H9 (cell line): ENCODE data around the gene CRELD2. TPM values are rescaled to one million over a fixed set of nuclear protein-coding genes. Genes with fewer than 3 reads are reported as not detected.

Source experiments
- DNase-seq: peaks from one replicate; pipeline ENCODE4 v3.0.0-alpha.2; 2017
- H2AFZ ChIP-seq: one replicate; pipeline ENCODE4 v1.6.1; 2013; ENCODE audit warnings: mild to moderate bottlenecking, low read length, control low read depth, moderate library complexity
- H2AK5ac ChIP-seq: 2 replicates; pipeline ENCODE4 v1.6.1; 2013; ENCODE audit warnings: low read length, control low read depth, mixed read lengths; ENCODE audit not compliant: insufficient read length
- H2BK120ac ChIP-seq: one replicate; pipeline ENCODE4 v1.6.1; 2013; ENCODE audit warnings: low read depth, mild to moderate bottlenecking, low read length, control low read depth, inconsistent platforms; ENCODE audit not compliant: poor library complexity, severe bottlenecking
- H2BK12ac ChIP-seq: 2 replicates; pipeline ENCODE4 v1.6.1; 2013; ENCODE audit warnings: low read length, control low read depth, mixed read lengths, low read depth; ENCODE audit not compliant: insufficient read length
- H2BK15ac ChIP-seq: 2 replicates; pipeline ENCODE4 v1.6.1; 2013; ENCODE audit warnings: low read depth, low read length, control low read depth
- H2BK20ac ChIP-seq: one replicate; pipeline ENCODE4 v1.6.1; 2013; ENCODE audit warnings: low read depth, mild to moderate bottlenecking, low read length, control low read depth, inconsistent platforms; ENCODE audit not compliant: poor library complexity, severe bottlenecking
- H2BK5ac ChIP-seq: 2 replicates; pipeline ENCODE4 v1.6.1; 2013; ENCODE audit warnings: low read length, control low read depth, mixed read lengths; ENCODE audit not compliant: insufficient read length
- H3K14ac ChIP-seq: 2 replicates; pipeline ENCODE4 v1.6.1; 2013; ENCODE audit warnings: low read length, control low read depth; ENCODE audit not compliant: insufficient read depth
- H3K18ac ChIP-seq: 2 replicates; pipeline ENCODE4 v1.6.1; 2013; ENCODE audit warnings: low read depth, mild to moderate bottlenecking, mixed read lengths, low read length, control low read depth; ENCODE audit not compliant: insufficient read length
- H3K23ac ChIP-seq: 2 replicates; pipeline ENCODE4 v1.6.1; 2013; ENCODE audit warnings: low read length, control low read depth, mixed read lengths, low read depth; ENCODE audit not compliant: insufficient read length
- H3K23me2 ChIP-seq: 2 replicates; pipeline ENCODE4 v1.6.1; 2013; ENCODE audit warnings: low read depth, mild to moderate bottlenecking, mixed read lengths, low read length, control low read depth; ENCODE audit not compliant: insufficient read length, poor library complexity, severe bottlenecking
- H3K27ac ChIP-seq: 2 replicates; pipeline ENCODE4 v1.5.1; 2013; ENCODE audit warnings: low read length, control low read depth, mixed read lengths, low read depth; ENCODE audit not compliant: insufficient read length
- H3K27me3 ChIP-seq: 2 replicates; pipeline ENCODE4 v1.6.1; 2013; ENCODE audit warnings: low read length, control low read depth, inconsistent platforms; ENCODE audit not compliant: insufficient read depth
- H3K4ac ChIP-seq: 2 replicates; pipeline ENCODE4 v1.6.1; 2013; ENCODE audit warnings: low read depth, mild to moderate bottlenecking, control low read depth, inconsistent platforms, low read length, moderate library complexity
- H3K4me1 ChIP-seq: 2 replicates; pipeline ENCODE4 v1.6.1; 2013; ENCODE audit warnings: low read length, control low read depth, inconsistent platforms; ENCODE audit not compliant: insufficient read depth
- H3K4me2 ChIP-seq: 2 replicates; pipeline ENCODE4 v1.6.1; 2013; ENCODE audit warnings: low read length, control low read depth, mixed read lengths; ENCODE audit not compliant: insufficient read length, insufficient read depth
- H3K56ac ChIP-seq: 2 replicates; pipeline ENCODE4 v1.6.1; 2013; ENCODE audit warnings: low read depth, mild to moderate bottlenecking, mixed read lengths, low read length, control low read depth; ENCODE audit not compliant: insufficient read length
- H3K79me1 ChIP-seq: 2 replicates; pipeline ENCODE4 v1.6.1; 2013; ENCODE audit warnings: low read depth, mild to moderate bottlenecking, moderate library complexity, low read length, control low read depth, inconsistent platforms; ENCODE audit not compliant: insufficient read depth, poor library complexity, severe bottlenecking
- H3K79me2 ChIP-seq: 2 replicates; pipeline ENCODE4 v1.6.1; 2013; ENCODE audit warnings: low read length, control low read depth, inconsistent platforms; ENCODE audit not compliant: insufficient read depth
- H3K9ac ChIP-seq: 2 replicates; pipeline ENCODE4 v1.6.1; 2013; ENCODE audit warnings: low read length, control low read depth, mixed read lengths; ENCODE audit not compliant: insufficient read length; ENCODE audit errors: extremely low read depth
- H3K9me3 ChIP-seq: one replicate; pipeline ENCODE4 v1.6.1; 2013; ENCODE audit warnings: low read depth, low read length, inconsistent platforms; ENCODE audit not compliant: control insufficient read depth
- H3T11ph ChIP-seq: one replicate; pipeline ENCODE4 v1.6.1; 2013; ENCODE audit warnings: mild to moderate bottlenecking, low read length, control low read depth, inconsistent platforms
- H4K20me1 ChIP-seq: one replicate; pipeline ENCODE4 v1.6.1; 2013; ENCODE audit not compliant: control insufficient read depth, insufficient read length, insufficient read depth
- H4K5ac ChIP-seq: 2 replicates; pipeline ENCODE4 v1.6.1; 2013; ENCODE audit warnings: low read depth, mild to moderate bottlenecking, mixed read lengths, low read length, control low read depth; ENCODE audit not compliant: insufficient read length
- H4K8ac ChIP-seq: replicated peaks from 2 replicates; pipeline ENCODE4 v1.6.1; 2013; ENCODE audit warnings: low read length, control low read depth, mixed read lengths, low read depth; ENCODE audit not compliant: insufficient read length
- H4K91ac ChIP-seq: 2 replicates; pipeline ENCODE4 v1.6.1; 2013; ENCODE audit warnings: low read depth, mild to moderate bottlenecking, moderate library complexity, mixed read lengths, low read length, control low read depth; ENCODE audit not compliant: insufficient read length
- H3K27ac Mint-ChIP-seq, 3 experiments: 2 replicates in 2 of 3; 3 replicates in 1 of 3; pipeline ENCODE4 v1.8.0; 2020 to 2021; ENCODE audit warnings: mixed read lengths in 3 of 3, mild to moderate bottlenecking in 1 of 3, moderate library complexity in 1 of 3
- H3K27me3 Mint-ChIP-seq: 2 replicates; pipeline ENCODE4 v1.8.0; 2021; ENCODE audit warnings: low read depth, mild to moderate bottlenecking, moderate library complexity, mixed read lengths
- H3K36me3 Mint-ChIP-seq, 3 experiments: 2 replicates in 2 of 3; 3 replicates in 1 of 3; pipeline ENCODE4 v1.8.0; 2020 to 2021; ENCODE audit warnings: low read depth in 3 of 3, mixed read lengths in 3 of 3; ENCODE audit not compliant: insufficient read depth in 1 of 3
- H3K4me1 Mint-ChIP-seq, 2 experiments: 2 replicates each; pipeline ENCODE4 v1.8.0; 2020; ENCODE audit warnings: mixed read lengths in 2 of 2
- H3K4me3 Mint-ChIP-seq, 2 experiments: 2 replicates in 1 of 2; 3 replicates in 1 of 2; pipeline ENCODE4 v1.8.0; 2020 to 2021; ENCODE audit warnings: mild to moderate bottlenecking in 2 of 2, mixed read lengths in 2 of 2, moderate library complexity in 1 of 2
- H3K9me3 Mint-ChIP-seq, 2 experiments: 2 replicates in 1 of 2; 3 replicates in 1 of 2; pipeline ENCODE4 v1.8.0; 2020; ENCODE audit warnings: mild to moderate bottlenecking in 2 of 2, mixed read lengths in 2 of 2, moderate library complexity in 1 of 2
- CTCF ChIP-seq: fragments of 200-600 bp; sonication (generic); conservative IDR thresholded peaks from 3 replicates; pipeline ENCODE4 v1.8.0; 2021; ENCODE audit warnings: antibody characterized with exemption, mild to moderate bottlenecking
- whole genome bisulfite sequencing: extraction: QIAGEN DNeasy Blood & Tissue Kit; methylation state at CpG from one replicate; pipeline ENCODE4 v1.1.7; 2013; ENCODE audit warnings: missing lambda C conversion rate, low lambda C conversion rate, mixed read lengths; ENCODE audit not compliant: insufficient read length; ENCODE audit errors: extremely low coverage; 5-methylcytosine and 5-hydroxymethylcytosine counted together
- total RNA-seq: library from RNA; stranded (reverse); gene quantifications from 2 replicates; pipeline ENCODE4 v1.2.1, GENCODE V29; 2021

Gene CRELD2
- total RNA-seq, 1 experiment from 2014 or later = 34.7 TPM

GRCh38 chr22:49966774-49967705 is 48.6 kb downstream of the CRELD2 start:
- Histone ChIP-seq H3K14ac (no peak overlapping the region), H3K9ac (no peak overlapping the region), H3T11ph (no peak overlapping the region), H3K23me2 (no peaks in the 10 kb centered on the region), H3K79me1 (peaks cover 6% of the 10 kb centered on the region), H3K79me2 (peaks cover 3% of the 10 kb centered on the region; the same call in 1 of the 2 replicates), H4K8ac (no peak overlapping the region), H4K5ac (no peak overlapping the region), H3K4me2 (no peak overlapping the region), H2BK15ac (no peak overlapping the region), H2AFZ (no peak overlapping the region), H4K20me1 (no peaks in the 10 kb centered on the region), H2BK12ac (no peak overlapping the region), H3K23ac (no peak overlapping the region), H3K18ac (no peak overlapping the region), H2BK120ac (no peak overlapping the region), H3K27ac (no peak overlapping the region), H4K91ac (no peak overlapping the region), H3K56ac (no peak overlapping the region), H3K27me3 (no peaks in the 10 kb centered on the region), H2BK20ac (no peak overlapping the region), H3K4me1 (no peaks in the 10 kb centered on the region; the same call in 1 of the 2 replicates), H3K4ac (no peak overlapping the region), H2AK5ac (no peak overlapping the region), H3K9me3 (no peaks in the 10 kb centered on the region), H2BK5ac (no peak overlapping the region)
- Mint-ChIP-seq H3K9me3 (no peaks in the 10 kb centered on the region), H3K27ac (no peak overlapping the region; a peak in 2 of 7 replicates), H3K36me3 (peaks cover 8 to 15% (median 14%) of the 10 kb centered on the region in 3 experiments; a peak in 5 of 7 replicates), H3K27me3 (peaks cover 16% of the 10 kb centered on the region), H3K4me3 (no peak overlapping the region), H3K4me1 (peaks cover 7 to 9% of the 10 kb centered on the region in 2 experiments; a peak in 3 of 4 replicates)
- TF ChIP-seq CTCF = no peak
- no CpG with 5 or more reads among the region's 36 CpGs for WGBS
- DNase-seq = peak; percentile 32
